Stimulated activated CD8-positive, alpha-beta memory T cell treated with anti-CD3 and anti-CD28 coated beads, Interleukin-7, amount 100 ng/mL, for 4 hours (primary cell): Measurements from ENCODE around the gene ABCD3.
"Not testable (repeated sequence)": the region's sequence is repeated elsewhere in the genome, so short reads cannot be mapped to it uniquely, and the experiment has no call there.

ENCODE experiments used
- DNase-seq, 2 donors: peaks; one replicate each; pipeline ENCODE4 v3.0.0-alpha.2; 2020; ENCODE audit warnings: low read depth in 2 of 2

ABCD3 gene

DNA sequence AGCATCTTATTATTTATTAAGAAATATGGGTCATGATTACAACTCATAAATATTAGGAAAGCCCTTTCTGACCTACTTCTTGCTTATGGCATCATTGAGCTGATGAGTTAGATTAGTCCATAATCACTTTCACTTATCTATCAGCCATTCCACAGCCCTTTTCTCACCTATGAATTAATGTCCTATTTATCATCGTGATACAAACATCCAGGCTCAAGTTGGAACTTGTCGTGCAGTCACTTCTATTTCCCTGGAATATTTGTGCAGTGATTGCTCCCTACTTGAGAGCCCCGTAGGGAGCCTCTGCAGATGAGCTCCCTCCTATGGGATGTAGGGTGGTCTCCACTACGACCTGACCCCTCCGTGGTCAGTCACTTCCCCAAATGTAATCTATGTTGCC, 131.5 kb downstream of the ABCD3 start:
- DNase-seq: no peak

DNA sequence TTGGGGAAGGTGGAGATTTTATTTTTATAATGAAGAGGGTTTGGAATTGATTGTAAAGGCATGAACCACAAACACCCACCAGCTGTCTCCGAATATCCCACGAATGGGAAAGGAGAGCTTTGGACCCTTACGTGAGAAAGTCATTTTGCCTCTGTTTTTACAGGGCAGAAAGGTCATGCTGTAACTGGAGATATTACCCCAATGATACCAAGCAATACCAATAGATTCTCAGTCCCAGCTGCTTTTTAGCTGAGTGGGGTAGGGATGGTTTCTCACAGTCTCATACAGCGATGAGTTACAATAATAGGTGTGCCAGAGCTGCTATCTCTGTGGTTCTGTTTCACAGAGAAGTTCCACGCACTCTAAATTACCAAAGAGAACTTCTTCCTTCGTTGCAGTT, 132.2 kb downstream of the ABCD3 start:
- no peak for DNase-seq

DNA sequence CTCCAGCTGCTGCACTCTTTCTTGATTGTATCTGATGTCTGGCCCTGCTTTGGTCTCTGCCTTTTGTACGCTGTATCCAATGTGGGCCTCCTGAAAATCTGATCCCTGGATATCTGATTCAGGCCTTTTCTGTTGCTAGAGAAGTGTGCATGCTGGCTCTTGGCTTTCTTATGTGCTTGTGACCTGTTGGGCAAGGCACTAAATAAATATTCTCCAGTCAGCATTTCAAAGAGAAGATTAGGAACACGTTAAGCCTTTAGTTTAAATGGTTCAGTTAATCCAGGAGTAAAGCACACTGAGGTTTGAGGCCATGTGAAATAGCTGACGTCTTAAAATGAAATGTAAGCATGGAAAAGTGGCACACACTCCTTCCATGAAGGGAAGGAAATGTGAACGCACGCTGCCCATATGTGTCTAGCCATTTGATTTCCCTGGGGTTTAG, 132.6 kb downstream of the ABCD3 start:
- no peak for DNase-seq

DNA sequence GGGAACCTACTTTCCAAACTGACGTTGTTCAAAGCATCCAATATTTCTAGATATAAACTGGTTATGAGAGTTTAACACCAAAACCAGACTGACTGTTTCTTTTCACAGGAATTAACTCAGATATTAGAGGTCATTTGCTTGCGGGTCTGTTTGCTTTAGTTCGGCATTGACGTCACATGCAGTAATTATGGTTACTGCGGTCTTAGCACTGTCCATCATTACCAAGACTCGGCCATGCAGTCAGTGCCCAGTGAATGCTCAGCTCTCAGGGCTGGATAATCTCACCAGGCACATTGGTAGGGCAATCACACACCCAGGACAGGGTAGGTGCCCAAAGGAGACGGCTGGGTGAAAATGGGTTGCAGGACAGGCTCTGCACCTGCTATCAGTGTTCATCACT, 133.3 kb downstream of the ABCD3 start:
- DNase-seq: no peak

DNA sequence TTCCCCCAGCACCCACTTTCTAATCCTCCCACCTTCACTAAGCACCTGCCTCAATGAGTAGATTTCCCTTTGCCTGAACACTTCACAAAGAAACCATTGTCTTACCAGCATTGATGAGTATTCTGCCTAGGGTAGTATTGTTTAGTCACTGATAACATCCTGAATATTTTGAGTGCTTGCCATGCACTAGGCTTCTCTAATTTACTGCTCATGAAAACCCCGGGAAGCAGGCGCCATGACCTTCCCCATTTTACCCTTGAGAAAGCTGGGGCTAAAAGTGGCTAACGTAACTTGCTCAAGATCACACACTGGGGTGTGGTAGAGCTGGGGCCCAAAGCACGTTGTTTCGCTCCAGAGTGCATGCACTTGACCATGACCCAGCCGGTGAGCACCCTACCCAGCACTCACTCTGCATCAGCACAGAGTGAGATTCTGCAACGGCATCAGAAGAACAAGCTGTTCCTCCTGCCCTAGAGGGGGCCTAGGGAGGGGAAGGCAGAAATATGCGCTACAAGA, 133.9 kb downstream of the ABCD3 start:
- DNase-seq: no peak

DNA sequence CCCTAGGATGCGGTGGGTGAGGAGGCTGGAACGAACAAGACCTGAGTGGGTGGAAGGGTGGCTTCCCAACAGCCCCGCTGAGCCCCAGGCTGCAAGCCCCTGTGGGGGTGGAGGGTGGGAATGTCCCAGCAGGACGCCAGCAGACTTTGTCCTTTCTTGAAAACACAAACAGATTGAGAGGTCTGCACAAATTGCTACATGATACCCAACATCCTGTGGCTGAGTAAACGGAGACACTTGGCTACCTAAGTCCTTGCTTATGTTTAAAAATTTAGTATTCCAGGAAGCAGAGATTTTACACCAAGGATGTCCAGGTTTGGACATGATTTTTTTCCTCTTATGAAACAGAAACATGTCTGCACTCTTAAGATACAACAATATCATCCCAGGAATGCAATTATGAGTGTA, 135.1 kb downstream of the ABCD3 start:
- no peak for DNase-seq

DNA sequence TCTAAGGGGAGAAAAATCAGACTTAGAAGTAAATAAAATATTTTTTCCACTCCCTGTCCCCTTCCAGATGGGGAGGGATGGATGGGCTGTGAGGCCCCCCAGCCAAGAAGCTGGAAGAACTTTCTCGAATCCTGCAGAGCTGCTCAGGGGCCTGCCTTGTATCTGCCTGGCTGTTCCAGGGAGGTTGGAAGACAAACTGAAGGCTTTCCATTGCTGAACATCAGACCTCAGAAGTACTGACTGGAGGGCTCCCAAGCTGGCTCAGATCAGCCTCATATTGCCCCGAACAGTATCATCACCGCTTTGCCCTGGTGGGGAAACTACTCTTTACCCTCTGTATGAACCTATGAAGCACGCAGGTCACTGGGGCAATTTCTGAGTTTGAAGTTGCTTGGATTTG, 135.7 kb downstream of the ABCD3 start:
- no peak for DNase-seq

DNA sequence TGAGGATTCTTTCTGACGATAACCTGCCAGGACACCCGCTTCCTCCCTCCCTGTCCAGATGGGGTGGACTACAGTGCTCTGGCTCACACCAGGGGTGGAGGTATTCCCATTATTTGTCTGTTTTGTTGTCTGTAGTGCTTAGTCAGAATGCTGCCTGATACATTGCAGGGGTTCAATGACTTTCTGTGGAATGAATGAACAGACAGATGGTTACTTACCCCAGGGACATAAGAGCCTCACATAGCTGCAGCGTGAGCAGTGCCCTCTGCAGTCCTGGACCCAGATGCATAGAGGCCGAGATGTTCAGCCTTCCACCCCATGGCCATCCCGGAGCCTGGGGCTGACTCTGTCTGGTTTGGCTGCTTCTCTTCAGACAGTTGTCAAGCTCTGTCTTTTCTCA, 136.4 kb downstream of the ABCD3 start:
- DNase-seq: no peak

DNA sequence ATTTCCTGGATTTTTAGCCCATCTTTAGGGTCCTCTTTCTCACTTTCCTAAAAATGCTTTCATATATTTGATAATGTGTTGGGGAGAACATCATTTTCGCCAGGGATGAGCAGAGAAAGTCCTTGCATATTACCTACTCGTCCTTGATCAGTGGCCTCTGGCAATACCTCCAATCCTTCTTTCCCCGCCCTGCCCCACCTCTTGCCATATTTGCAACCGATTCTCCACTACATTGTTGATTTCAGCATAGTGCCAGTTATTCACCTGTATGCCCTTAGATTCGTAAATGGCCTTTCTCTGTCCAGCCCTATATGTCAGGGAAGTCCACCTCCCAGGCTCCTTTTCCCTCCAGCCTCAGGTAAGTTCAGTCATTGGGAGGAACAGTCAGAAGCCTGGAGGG, 136.9 kb downstream of the ABCD3 start:
- DNase-seq: no peak

DNA sequence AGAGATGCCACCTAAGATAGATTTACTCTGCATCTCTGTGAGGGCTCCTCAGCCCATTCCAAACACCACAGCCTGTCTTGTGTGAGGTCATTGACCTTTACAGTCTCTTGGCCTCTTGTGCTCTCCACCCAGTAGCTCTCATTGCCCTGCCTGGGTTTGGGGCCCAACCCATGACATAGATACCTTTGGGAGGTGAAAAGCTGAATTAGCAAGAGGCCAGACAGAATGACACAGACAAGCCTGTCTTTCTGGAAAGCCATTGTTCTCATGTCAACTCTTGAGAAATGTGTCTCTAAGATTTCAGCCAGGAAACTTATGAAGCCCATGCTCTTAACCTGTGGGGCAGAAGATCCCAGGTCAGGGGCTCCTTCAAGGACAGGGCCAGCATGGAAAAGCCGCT, 141.7 kb downstream of the ABCD3 start:
- DNase-seq: no peak

DNA sequence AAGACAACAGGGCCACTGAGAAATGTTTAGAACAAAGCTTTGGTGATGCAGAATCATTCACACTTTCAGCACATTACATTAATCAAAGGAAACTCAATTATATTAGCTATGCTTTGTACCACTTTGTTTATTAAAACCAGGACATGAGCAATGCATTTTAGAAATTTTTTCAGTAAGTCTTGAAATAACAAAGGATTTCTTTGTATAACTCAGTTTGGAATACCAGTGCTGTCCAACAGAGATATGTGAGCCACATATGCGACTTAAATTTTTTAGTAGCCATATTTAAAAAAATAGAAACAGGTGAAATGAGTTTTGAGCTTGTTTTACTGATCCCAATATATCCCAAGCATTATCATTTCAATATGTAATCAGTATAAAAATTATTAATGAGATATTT, 142.1 kb downstream of the ABCD3 start:
- DNase-seq: no peak

DNA sequence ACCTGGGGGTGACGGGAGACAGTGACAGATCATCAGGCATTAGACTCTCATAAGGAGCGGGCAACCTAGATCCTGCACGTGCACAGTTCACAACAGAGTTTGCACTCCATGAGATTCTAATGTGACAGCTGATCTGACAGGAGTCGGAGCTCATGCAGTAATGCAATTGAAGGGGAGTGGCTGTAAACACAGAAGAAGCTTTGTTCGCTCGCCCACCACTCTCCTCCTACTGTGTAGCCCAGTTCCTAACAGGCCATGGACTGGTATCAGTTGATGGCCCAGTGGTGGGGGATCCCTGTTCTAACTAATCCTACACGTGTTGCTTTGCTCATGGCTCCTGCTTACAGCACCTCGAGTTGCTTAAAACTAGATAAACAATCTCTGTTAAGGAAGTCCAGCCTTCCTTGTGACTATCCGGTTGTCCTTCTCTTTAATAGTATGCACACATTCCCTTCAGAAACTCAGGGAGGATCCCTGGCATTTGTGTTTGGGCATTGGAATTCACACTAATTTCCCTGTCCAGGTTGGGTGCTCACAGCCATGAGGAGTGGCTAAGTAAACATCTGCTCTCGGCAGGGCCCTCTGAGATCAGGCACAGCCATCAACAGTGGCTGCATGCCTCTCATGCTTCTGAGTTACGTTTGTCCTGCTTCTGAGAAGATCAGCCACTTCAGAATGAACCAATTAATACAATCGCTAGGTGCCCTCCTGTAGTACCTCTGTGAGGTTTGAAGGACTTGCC, 144.5 kb downstream of the ABCD3 start:
- DNase-seq: no peak

DNA sequence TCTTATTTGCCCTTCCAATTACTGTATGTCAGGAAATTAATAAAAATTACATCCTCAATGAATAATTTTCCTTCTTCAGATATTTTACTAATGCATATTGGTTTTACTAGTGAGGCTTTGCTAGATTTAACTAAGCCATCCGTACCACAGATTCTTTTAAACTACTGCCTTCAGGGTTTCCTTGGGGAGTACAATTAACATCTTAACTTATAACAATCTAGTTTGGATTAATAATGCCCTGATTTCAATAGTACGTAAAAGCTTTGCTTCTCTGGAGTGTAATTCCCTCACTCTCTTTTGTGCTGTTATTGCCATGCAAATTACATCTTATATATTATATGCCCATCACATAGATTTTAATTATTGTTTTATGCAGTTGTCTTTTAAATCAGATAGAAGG, 147.7 kb downstream of the ABCD3 start:
- no peak for DNase-seq

DNA sequence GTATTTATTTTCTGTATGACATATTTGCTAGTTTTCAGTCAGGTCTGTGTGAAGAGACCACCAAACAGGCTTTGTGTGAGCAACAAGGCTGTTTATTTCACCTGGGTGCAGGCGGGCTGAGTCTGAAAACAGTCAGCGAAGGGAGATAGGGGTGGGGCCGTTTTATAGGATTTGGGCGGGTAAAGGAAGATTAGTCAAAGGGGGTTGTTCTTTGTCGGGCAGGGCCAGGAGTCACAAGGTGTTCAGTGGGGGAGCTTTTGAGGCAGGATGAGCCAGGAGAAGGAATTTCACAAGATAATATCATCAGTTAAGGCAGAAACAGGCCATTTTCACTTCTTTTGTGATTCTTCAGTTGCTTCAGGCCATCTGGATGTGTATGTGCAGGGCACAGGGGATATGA, 148.2 kb downstream of the ABCD3 start:
- DNase-seq: not testable (repeated sequence)

DNA sequence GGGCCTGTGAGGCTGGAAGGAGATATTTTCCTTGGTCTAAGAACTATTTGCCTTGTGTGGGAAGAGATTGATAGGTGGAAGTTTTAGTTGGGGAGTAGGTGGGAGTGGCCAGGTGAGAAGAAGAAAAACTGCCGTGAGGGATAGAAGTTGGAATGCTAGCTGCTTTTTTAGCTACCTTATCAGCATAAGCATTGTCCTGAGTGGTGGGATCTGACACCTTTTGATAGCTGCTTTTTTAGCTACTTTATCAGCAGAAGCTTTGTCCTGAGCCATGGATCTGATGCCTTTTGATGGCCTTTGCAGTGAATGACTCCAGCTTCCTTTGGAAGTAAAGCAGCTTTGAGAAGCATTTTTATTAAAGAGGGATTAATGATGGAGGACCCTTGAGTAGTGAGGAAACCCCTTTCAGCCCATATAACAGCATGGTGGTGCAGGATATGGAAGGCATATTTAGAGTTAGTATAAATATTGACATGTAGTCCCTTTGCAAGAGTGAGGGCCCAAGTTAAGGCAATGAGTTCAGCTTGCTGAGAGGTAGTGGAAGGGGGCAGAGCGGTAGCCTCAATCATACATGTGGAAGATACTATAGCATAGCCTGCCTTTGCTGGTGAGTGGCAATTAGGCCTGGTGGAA, 149.9 kb downstream of the ABCD3 start:
- not testable (repeated sequence) for DNase-seq
